GM12878 (cell line): ENCODE results near the gene RNF130. TPM values are rescaled to one million over a fixed set of nuclear protein-coding genes. Genes with fewer than 3 reads are reported as not detected.
"Not testable (repeated sequence)": the region's sequence is repeated elsewhere in the genome, so short reads cannot be mapped to it uniquely, and the experiment has no call there.

Experiments used
- ATAC-seq: fragments of 200-7000 bp; cut with Tn5 transposase; 3 replicates; pipeline ENCODE4 v1.9.1; 2020; ENCODE audit warnings: mild to moderate bottlenecking, moderate library complexity
- BruUV-seq: library from RNA; stranded (reverse); fragments of 400-500 nt; replicated peaks from 2 replicates; lab custom pipeline; 2021; lab: Mats Ljungman, UMichigan
- CTCF ChIA-PET: fragments of 300-600 bp; sonication (Branson Sonifier 250); formaldehyde crosslinking; extraction: SDS; loops from one replicate; lab custom pipeline; 2021; ENCODE audit warnings: inconsistent platforms; lab: Yijun Ruan, JAX
- POLR2A ChIA-PET: fragments of 350-600 bp; formaldehyde crosslinking; extraction: SDS; loops from one replicate; lab custom pipeline; 2021; ENCODE audit warnings: inconsistent platforms; lab: Charles Lee
- RAD21 ChIA-PET: fragments of 300-600 bp; sonication (Branson Sonifier 250); formaldehyde crosslinking; loops from one replicate; lab custom pipeline; 2023; ENCODE audit warnings: antibody characterized with exemption; ENCODE audit not compliant: unreplicated experiment; lab: Charles Lee
- SMC1A ChIA-PET: fragments of 300-600 bp; sonication (Branson Sonifier 250); formaldehyde crosslinking; loops from one replicate; lab custom pipeline; 2023; ENCODE audit not compliant: unreplicated experiment, uncharacterized antibody; lab: Charles Lee
- DNase-seq: peaks from one replicate; pipeline ENCODE4 v3.0.0-alpha.2; 2011; ENCODE audit warnings: low read depth, low spot score
- FAIRE-seq: peaks from 3 replicates; lab custom pipeline; 2011; peaks lifted over from hg19 to GRCh38; lab: Jason Lieb, UNC
- H2AFZ ChIP-seq: 2 replicates; pipeline ENCODE4 v1.6.0; 2011; ENCODE audit warnings: low read depth, low read length, control low read depth; ENCODE audit not compliant: control insufficient read depth
- H3K27ac ChIP-seq: 2 replicates; pipeline ENCODE4 v1.5.1; 2011; ENCODE audit warnings: control low read depth; ENCODE audit not compliant: control insufficient read depth, insufficient read depth
- H3K27me3 ChIP-seq, 2 experiments: replicated peaks in 1 of 2; 2 replicates each; pipeline versions ENCODE4 v1.6.0 to v1.6.1; 2011; ENCODE audit warnings: low read length in 1 of 2; ENCODE audit not compliant: control insufficient read depth in 2 of 2, insufficient read depth in 2 of 2
- H3K36me3 ChIP-seq, 2 experiments: 2 replicates each; pipeline ENCODE4 v1.5.1; 2011; ENCODE audit warnings: low read length in 1 of 2; ENCODE audit not compliant: control insufficient read depth in 2 of 2, insufficient read depth in 2 of 2
- H3K4me1 ChIP-seq: 2 replicates; pipeline ENCODE4 v1.6.1; 2011; ENCODE audit warnings: mild to moderate bottlenecking, low read length, moderate library complexity, mixed read lengths; ENCODE audit not compliant: control insufficient read depth, insufficient read depth
- H3K4me2 ChIP-seq: 2 replicates; pipeline ENCODE4 v1.6.0; 2011; ENCODE audit warnings: control low read depth; ENCODE audit not compliant: control insufficient read depth, insufficient read depth
- H3K4me3 ChIP-seq: fragments of 200-600 bp; sonication (generic); 2 replicates; pipeline ENCODE4 v1.5.1; 2016
- H3K79me2 ChIP-seq: 2 replicates; pipeline ENCODE4 v1.6.0; 2011; ENCODE audit warnings: low read length; ENCODE audit not compliant: control insufficient read depth, insufficient read depth
- H3K9ac ChIP-seq: 2 replicates; pipeline ENCODE4 v1.8.0; 2011; ENCODE audit warnings: low read length, control low read depth, mixed read lengths; ENCODE audit not compliant: control insufficient read depth, insufficient read depth
- H3K9me3 ChIP-seq: replicated peaks from 3 replicates; pipeline ENCODE4 v1.5.1; 2011; ENCODE audit warnings: mild to moderate bottlenecking, low read length; ENCODE audit not compliant: control insufficient read depth, insufficient read depth
- H4K20me1 ChIP-seq: 2 replicates; pipeline ENCODE4 v1.6.0; 2011; ENCODE audit not compliant: control insufficient read depth, insufficient read depth
- NFYA ChIP-seq: IDR thresholded peaks from 2 replicates; pipeline ENCODE4 v1.6.1; 2011; ENCODE audit warnings: low read depth, mild to moderate bottlenecking, low read length, improper control_type of control experiment, borderline replicate concordance
- TBL1XR1 ChIP-seq: IDR thresholded peaks from 2 replicates; pipeline ENCODE4 v1.6.1; 2012; ENCODE audit warnings: low read depth, low read length, improper control_type of control experiment
- WGBS: methylation state at CpG from one replicate; pipeline ENCODE4 v1.1.6; 2016; ENCODE audit warnings: low lambda C conversion rate; ENCODE audit not compliant: insufficient replicate concordance, insufficient coverage; ENCODE audit errors: missing lambda C conversion rate; 5-methylcytosine and 5-hydroxymethylcytosine counted together
- in situ Hi-C: fragments of 300-500 bp; cut with MboI; formaldehyde crosslinking; loops from 9 replicates; pipeline ENCODE4 v1.14.3; 2018; ENCODE audit warnings: mixed read lengths
- intact Hi-C: fragments of 100-400 bp; cut with micrococcal nuclease; formaldehyde crosslinking; loops from one replicate; pipeline ENCODE4 v1.14.2; 2022; ENCODE audit not compliant: unreplicated experiment
- polyA plus RNA-seq, 11 experiments: library from polyadenylated mRNA; depleted of rRNA in 4 of 11; unstranded in 6 of 11; stranded (reverse) in 5 of 11; fragments of >200 nt; fragmentation: Nextera tagmentation in 4 of 11; fragmentation: Illumina TruSeq in 1 of 11; extraction: Ambion mirVana in 4 of 11; extraction: Trizol in 1 of 11; gene quantifications; 1 replicate in 1 of 11; 2 replicates in 10 of 11; pipeline versions ENCODE4 v1.2.1 to v1.2.3, GENCODE V29; 2011 to 2016; ENCODE audit warnings: inconsistent platforms in 2 of 11, missing spikeins in 2 of 11, low read depth in 1 of 11
- total RNA-seq, 4 experiments: library from RNA; depleted of rRNA in 3 of 4; stranded (reverse); fragments of >200 nt in 3 of 4; fragmentation: Illumina TruSeq in 1 of 4; extraction: Trizol in 1 of 4; gene quantifications; 2 replicates each; pipeline versions ENCODE4 v1.2.1 to v1.2.3, GENCODE V29; 2013 to 2021

Gene RNF130
- total and polyA plus RNA-seq, 10 of the 15 experiments (the other 5 are each of a cell fraction or from before 2014, with no cell fraction given) = 0.04 to 0.36 (median 0.11) TPM; not detected in 1

DNA sequence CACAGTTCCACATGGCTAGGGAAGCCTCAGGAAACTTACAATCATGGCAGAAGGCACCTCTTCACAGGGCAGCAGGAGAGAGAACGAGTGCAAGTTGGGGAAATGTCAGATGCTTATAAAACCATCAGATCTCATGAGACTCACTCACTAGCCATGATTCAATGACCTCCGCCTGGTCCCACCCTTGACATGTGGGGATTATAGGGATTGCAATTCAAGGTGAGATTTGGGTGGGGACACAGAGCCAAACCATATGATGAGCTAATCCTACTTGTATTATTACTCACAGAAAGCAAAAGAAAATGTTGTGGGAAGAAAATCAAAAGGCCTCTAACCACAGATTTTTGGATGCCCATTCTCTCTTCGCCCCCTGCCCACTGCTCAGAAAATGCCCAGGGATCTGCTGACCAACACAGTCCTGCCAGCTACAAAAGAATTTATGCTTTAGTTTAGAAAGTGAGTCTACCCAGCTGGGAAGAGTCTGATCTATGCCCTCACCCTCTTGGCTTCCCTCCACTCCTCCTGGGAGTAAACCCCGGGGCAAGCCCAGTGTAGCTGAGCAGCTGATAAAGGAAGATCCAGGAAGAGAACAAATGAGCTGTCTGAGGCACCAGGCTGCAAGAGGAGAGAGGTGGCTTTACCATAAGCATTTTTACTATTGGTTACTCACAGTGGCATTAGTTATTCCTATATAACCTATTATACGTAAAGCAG is 53.1 kb downstream of the RNF130 start:
- in situ Hi-C loops = no loop called here
- Histone ChIP-seq H3K9me3 (no peaks in the 10 kb centered on the region; the same call in 2 of the 3 replicates), H3K9ac (no peak overlapping the region), H3K27ac (no peak overlapping the region), H3K4me2 (no peak overlapping the region), H3K4me3 (no peak overlapping the region), H3K27me3 (no peaks in the 10 kb centered on the region), H2AFZ (no peak overlapping the region), H3K79me2 (no peaks in the 10 kb centered on the region), H3K36me3 (no peaks in the 10 kb centered on the region), H3K4me1 (no peaks in the 10 kb centered on the region), H4K20me1 (no peaks in the 10 kb centered on the region)
- FAIRE-seq (no peak), ATAC-seq (no peak), DNase-seq (no peak)
- 26% methylated on average over 5 of the region's 5 CpGs for WGBS
- intact Hi-C loops = no loop called here
- ChIA-PET SMC1A (no interaction called here), RAD21 (no interaction called here), CTCF (no interaction called here), POLR2A (no interaction called here)
- no TSS peak for BruUV-seq
- TF ChIP-seq TBL1XR1 (no peak), NFYA (no peak)

DNA sequence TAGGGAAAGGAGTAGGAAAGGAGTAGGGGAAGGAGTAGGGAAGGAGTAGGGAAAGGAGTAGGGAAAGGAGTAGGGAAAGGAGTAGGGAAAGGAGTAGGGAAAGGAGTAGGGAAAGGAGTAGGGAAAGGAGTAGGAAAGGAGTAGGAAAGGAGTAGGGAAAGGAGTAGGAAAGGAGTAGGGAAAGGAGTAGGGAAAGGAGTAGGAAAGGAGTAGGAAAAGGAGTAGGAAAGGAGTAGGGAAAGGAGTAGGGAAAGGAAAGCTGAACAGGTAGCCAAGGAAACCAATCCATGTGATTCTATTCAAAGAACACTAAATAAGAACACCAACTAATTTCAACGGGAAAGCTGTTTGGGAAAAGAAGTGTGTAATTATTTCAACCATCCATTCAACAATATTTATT is 56.0 kb downstream of the RNF130 start:
- POLR2A ChIA-PET, DNase-seq, CTCF ChIA-PET, H3K9ac ChIP-seq, H3K27me3 ChIP-seq, H4K20me1 ChIP-seq, SMC1A ChIA-PET, H2AFZ ChIP-seq, H3K9me3 ChIP-seq, intact Hi-C loops, H3K27ac ChIP-seq, RAD21 ChIA-PET, ATAC-seq, H3K36me3 ChIP-seq, BruUV-seq, H3K4me1 ChIP-seq, H3K4me2 ChIP-seq, in situ Hi-C loops, FAIRE-seq, H3K79me2 ChIP-seq, H3K4me3 ChIP-seq: not testable (repeated sequence)
- WGBS = 14% methylated on average over 1 of the region's 1 CpG
